T47D (cell line): Measurements from ENCODE around the gene CACNA1B.

Experiments
- DNase-seq, 2 experiments: peaks; one replicate each; pipeline versions ENCODE4 v3.0.0 to v3.0.0-alpha.2; 2011 to 2012; ENCODE audit warnings: low read depth in 1 of 2, low spot score in 1 of 2
- JUND ChIP-seq: IDR thresholded peaks from 2 replicates; pipeline ENCODE4 v1.6.1; 2012; ENCODE audit warnings: low read depth
- in situ Hi-C: cut with HindIII; loops from 2 replicates; pipeline ENCODE4 v1.10.0; 2016; ENCODE audit warnings: low sequenced_read_pairs, low pct_unique_long_range_greater_than_20kb

The CACNA1B gene

DNA sequence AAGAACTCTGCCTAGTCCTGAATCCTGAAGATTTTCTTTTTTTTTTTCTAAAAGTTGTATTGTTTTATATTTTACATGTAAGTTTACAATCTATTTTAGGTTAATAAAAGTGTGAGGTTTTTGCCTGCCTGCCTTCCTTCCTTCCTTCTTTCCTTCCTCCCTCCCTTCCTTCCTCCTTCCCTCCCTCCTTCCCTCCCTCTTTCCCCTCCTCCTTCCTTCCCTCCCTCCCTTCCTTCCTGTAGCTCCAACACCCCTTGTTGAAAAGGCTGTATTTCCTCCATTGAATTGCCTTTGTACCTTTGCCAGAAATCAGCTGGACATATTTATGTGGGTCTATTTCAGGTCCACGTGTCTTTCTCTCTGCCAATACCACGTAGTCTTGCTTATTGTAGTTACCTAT is 46.6 kb downstream of the CACNA1B start:
- in situ Hi-C loops: no loop called here
- no peak for DNase-seq

DNA sequence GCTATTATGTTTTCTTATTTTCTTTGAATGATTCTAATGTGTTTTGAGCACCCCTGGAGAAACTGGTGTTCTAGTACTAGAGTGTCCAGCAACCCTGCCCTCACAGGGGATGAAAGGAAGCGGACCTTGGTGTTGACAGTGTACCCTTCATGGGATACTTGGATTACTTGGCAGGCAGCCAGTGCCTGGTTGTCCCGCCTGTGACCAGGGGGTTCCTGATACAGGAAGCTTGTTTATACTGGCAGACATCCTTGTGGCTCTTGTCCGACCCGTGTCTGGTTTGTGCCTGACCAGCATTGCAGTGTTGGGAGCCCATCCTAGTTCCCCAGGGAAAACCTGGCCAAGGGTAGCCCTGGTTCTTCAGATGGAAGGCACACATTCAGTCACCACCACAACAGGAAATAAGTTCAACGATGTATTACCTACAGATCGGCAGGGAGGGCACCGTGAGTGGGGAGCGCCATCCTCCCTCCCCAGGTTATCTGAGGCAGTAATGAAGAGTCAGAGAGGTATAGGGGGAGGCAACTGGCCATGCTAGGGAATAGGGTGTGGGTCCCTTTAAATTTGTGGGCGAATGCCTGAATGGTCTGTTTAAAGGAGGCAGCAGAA is 47.3 kb downstream of the CACNA1B start:
- no peak for TF ChIP-seq JUND
- in situ Hi-C loops: no loop called here
- no peak for DNase-seq

More for the DNA sequence above, 46.6 kb downstream of the CACNA1B start:
- no peak for TF ChIP-seq JUND

DNA sequence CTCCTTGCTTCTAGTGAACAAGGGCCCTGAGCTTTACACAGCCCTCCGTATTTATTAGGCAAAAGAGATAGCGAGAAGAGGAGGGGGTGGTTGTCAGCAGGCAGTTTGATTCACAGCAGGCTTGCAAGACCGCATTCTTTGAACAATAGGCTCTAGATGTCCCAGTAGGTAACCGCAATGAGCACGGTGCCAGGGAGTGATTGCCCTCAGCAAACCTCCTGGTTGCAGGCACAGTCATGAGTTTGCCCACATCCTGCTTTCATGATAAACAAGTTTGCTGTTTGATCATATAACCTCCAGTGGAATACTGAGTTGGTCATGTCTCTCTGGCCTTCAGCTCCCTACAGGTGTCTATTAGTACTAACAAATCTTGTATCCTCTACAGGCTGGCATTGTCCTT is 66.1 kb downstream of the CACNA1B start:
- in situ Hi-C loops: no loop called here
- no peak for DNase-seq
- TF ChIP-seq JUND: no peak

DNA sequence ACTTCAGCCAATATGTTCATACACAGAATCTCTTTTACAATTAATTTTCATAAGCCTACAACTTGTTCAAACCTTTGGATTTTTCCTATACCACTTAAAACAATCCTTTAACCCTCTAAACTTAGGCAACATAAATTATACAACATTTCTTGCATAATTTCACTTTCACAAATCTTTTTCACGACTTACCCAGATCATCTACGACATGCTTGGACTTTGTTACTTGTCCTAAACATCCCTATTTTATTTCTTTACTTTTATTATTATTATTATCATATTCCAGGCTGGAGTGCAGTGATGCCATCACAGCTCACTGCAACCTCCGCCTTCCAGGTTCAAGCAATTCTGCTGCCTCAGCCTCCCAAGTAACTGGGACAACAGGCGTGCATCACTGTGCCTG is 68.0 kb downstream of the CACNA1B start:
- peak in 1 of 2 experiments; percentile 53 for DNase-seq
- TF ChIP-seq JUND: no peak
- in situ Hi-C loops: no loop called here

DNA sequence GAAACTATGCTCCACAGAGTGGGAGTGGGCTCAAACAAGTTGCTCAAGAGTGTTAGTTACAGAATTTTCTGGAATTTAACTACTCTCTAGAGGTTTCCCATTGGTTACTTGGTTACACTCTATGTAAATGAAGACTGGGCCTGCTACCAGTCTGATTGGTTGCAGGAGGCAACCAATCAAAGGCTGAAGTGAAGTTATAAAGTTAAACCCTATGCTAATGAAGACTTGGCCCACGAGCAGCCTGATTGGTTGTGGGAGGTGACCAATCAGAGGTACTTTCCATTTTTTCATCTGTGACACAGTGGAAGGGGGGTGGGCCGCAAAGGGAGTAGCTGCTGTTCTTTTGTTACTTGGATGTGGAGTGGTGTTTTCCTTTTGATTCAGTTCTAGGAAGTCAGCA is 69.4 kb downstream of the CACNA1B start:
- in situ Hi-C loops: no loop called here
- DNase-seq: peak in 1 of 2 experiments; percentile 63
- TF ChIP-seq JUND: no peak

DNA sequence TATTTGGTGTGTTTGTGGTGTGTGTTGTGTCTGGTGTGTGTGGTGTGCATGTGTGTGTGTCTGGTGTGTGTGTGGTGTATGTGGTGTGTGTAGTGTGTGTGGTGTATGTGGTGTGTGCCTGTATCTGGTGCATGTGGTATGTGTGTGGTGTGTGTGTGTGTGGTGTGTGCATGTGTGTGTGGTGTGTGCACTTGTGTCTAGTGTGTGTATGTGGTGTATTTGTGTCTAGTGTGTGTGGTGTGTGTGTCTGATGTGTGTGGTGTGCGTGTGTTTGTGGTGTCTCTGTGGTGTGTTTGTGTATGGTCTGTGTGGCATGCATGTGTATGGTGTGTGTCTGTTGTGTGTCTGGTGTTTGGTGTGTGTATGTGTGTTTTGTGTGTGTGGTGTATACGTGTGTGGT is 71.1 kb downstream of the CACNA1B start:
- in situ Hi-C loops: no loop called here
- DNase-seq: no peak
- TF ChIP-seq JUND: no peak

DNA sequence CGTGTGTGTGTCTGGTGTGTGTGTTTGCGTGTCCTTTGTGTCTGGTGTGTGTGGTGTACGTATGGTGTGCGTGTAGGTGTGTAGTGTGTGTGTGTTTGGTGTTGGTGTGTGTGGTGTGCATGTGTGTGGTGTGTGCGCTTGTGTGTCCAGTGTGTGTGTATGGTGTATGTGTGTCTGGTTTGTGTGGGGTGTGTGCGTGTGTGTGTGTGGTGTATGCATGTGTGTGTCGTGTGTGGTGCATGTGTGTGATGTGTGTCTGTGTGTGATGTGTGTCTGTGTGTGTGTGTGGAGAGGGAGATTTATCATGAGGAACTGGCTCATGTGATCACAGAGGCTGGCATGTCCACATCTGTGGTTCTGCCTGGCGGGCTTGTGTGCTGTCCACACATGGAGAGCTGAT is 71.7 kb downstream of the CACNA1B start:
- no peak for TF ChIP-seq JUND
- in situ Hi-C loops: no loop called here
- DNase-seq: peak in 1 of 2 experiments; percentile 38

DNA sequence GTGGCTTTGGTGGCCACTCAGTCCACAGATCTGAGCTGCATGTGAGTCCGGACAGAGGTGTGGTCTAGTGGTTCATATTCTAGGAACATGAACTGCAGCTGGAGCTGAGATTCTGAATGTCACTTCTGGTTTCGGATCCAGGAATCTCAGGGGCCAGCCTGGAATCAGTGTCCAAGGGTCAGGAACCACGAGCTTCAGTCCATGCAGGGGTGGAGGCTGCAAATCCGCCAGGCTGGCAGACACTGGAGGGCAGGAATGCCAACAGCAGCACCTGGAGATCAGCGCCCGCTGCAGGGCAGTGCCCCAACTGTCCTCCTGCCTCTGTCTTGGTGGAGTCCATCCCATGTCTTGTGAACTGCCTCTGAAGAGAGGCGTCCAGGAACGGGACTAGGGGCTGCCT is 73.5 kb downstream of the CACNA1B start:
- TF ChIP-seq JUND: no peak
- in situ Hi-C loops: no loop called here
- no peak for DNase-seq

DNA sequence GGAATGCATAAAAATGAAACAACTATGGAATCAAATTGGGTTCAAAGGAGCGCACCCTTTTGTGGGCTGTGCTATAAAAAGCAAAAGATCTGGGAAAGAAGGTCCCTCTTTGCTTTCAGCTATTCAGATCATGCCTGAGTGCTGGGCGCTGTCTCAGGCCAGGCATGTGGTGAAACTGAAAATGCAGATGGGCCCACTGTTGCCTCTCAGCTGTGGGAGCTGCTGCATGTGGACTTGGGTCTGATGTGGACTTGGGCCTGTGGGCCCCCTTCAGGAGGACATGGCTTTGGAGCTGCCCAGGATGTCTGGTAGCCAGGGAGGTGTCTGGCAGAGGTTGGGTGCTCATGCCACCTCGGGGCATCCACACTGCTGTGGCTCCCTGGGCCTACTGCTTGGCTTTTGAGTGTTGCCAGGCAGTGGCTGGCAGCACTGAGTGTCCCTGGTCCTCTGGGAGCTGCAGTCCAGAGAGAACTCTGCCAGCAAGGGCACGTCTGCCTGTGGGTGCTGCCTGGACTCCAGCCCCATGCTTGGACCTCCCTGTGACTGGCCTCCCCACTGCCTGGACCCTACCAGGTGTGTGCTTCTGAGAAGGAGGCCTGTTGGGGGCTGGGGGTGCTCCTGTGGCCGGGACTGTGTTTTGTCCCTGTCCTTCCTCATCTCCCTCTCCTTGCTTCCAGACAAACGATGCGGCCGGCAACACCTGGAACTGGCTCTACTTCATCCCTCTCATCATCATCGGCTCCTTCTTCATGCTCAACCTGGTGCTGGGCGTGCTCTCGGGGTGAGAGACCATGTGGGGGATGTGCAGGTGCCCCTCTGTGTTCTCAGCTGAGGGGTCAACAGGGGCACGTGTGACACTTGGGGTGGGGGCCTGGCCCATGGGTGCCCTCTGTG is 74.3 kb downstream of the CACNA1B start:
- in situ Hi-C loops: no loop called here
- no peak for DNase-seq
- TF ChIP-seq JUND: no peak

DNA sequence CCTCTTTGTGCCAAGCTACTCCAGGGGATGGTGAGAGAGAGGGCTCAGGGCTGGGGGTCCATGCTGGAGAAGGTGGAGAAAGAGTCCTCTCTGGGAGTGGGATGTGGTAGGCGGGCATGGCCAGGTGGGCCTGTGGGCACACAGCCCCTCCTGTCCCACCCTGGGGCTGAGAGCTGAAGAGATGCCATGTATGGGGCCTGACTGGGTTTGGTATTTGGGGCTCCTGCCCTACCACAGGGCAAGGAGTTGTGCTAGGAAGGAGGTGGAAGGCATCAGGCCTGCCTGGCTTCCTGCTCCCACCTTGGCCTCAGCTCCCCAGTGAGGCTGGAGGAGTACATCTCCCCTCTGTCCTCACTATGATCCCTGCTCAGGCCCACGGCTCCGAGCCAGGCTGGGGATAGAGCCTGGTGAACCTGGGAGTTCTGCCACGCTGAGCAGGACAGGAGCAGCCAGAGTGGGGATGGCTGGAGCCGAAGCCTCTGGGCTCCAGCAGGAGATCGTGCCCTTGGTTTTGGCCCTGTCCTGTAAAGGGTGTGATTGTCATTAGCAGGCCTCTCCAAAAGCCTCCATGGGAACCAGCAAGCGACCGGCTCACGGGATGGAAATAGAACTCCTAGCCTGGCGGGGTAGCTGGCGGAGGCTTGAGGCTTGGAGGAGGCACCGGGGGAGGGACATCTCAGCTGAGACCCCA is 75.5 kb downstream of the CACNA1B start:
- in situ Hi-C loops: no loop called here
- TF ChIP-seq JUND: no peak
- DNase-seq: no peak

DNA sequence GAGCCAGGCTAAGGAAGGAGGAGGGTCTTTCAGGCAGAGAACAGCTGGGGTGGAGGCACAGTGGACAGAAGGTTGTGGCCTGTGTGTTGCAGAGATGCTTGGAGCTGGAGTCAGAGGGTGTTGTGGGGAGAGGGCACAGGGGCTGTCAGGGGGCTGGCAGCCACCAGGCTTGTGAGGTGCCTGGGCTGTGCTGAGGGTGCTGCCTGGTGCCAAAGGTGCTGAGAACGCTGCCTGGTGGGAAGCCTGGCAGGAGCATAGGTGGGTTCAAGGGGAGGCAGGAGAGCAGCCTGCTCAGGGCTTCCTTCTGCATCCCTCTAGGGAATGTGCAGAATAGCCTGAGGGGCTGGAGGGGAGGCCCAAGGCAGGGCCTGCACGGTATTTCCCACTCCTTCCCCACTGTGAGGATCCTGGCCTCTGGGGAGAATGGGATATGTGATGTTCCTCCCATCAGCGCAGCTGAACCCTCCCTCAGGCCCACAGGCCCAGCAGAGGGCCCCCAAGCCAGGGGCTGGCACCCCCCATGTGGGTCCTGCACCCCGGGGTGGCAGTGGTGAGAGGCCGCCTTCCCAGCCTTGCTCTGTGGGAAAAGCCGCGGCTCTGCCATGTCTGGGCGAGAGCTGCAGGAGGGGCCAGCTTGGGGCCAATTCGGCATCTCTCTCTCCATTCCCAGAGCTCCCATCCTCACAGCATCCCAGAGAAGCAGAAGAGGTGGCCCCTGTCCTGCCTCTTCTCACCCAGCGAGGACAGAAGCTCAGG is 76.3 kb downstream of the CACNA1B start:
- in situ Hi-C loops: no loop called here
- no peak for DNase-seq
- TF ChIP-seq JUND: no peak

DNA sequence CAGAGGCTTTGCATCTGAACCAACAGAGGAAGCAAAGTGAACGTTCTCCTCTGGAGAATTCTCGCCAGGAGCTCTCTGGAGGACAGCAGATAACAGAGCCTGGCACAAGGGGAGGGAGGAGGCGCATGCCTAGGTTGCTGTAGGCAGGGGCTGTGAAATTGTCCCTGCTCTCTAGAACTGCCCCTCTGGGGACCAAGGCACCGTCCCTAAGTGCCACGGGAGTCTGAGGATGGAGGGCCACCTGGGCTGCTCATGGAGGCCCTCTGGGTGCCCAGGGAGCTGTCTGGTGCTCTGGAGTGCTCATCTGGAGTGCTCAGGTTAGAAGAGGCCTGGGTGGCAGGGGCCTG is 77.6 kb downstream of the CACNA1B start:
- TF ChIP-seq JUND: no peak
- no peak for DNase-seq
- in situ Hi-C loops: no loop called here
